ENCODE data around the gene HSH2D.

- no peak for TF ChIP-seq CTCF (IDR thresholded peaks at IDR 0.05)
- TF ChIP-seq TCF12 (IDR thresholded peaks at IDR 0.05) = no peak
- TF ChIP-seq GATA2 (CRISPR knock-in tag; IDR thresholded peaks at IDR 0.05) = no peak
- TF ChIP-seq CHD2 (IDR thresholded peaks at IDR 0.05; ENCODE audit: low read length, partially characterized antibody) = no peak
- TF ChIP-seq EZH2phosphoT487 (IDR thresholded peaks at IDR 0.05; ENCODE audit: borderline replicate concordance, low read depth) = no peak
- no peak for TF ChIP-seq NFIC (IDR thresholded peaks at IDR 0.05; ENCODE audit: borderline replicate concordance)
- TF ChIP-seq POLR2AphosphoS5 (IDR thresholded peaks at IDR 0.05; ENCODE audit: low read depth, low read length) = no peak
These were observed 30.7 kb upstream of the HSH2D start for GRCh38 chr19:16112778-16113177.

Data from SK-N-SH (cell line).